Esophagus muscularis mucosa (tissue), 4 donors: Measurements from ENCODE around the gene SYT3. TPM values are rescaled to one million over a fixed set of nuclear protein-coding genes. Genes with fewer than 3 reads are reported as not detected.
"Not testable (repeated sequence)": the region's sequence is repeated elsewhere in the genome, so short reads cannot be mapped to it uniquely, and the experiment has no call there.

Source experiments
- DNase-seq: peaks from one replicate; pipeline ENCODE4 v3.0.0-alpha.2; 2017; ENCODE audit errors: extremely low spot score
- H3K27ac ChIP-seq, 4 donors: fragments of 200-600 bp; sonication (generic); replicated peaks in 1 of 4; 1 replicate in 3 of 4; 2 replicates in 1 of 4; pipeline ENCODE4 v1.5.1; 2016 to 2019; ENCODE audit warnings: mild to moderate bottlenecking in 1 of 4
- H3K27me3 ChIP-seq, 4 donors: fragments of 200-600 bp; sonication (generic); one replicate each; pipeline versions ENCODE4 v1.5.1 to v1.6.0; 2016 to 2019
- H3K36me3 ChIP-seq, 4 donors: fragments of 200-600 bp; sonication (generic); one replicate each; pipeline ENCODE4 v1.5.1; 2016 to 2019
- H3K4me1 ChIP-seq, 4 donors: fragments of 200-600 bp; sonication (generic); one replicate each; pipeline ENCODE4 v1.5.1; 2016 to 2019
- H3K4me3 ChIP-seq, 4 donors: fragments of 200-600 bp; sonication (generic); 1 replicate in 2 of 4; 2 replicates in 2 of 4; pipeline ENCODE4 v1.5.1; 2016 to 2019; ENCODE audit warnings: mild to moderate bottlenecking in 4 of 4, moderate library complexity in 1 of 4
- H3K9me3 ChIP-seq, 4 donors: fragments of 200-600 bp; sonication (generic); 1 replicate in 3 of 4; 2 replicates in 1 of 4; pipeline ENCODE4 v1.5.1; 2016 to 2019
- EP300 ChIP-seq: sonication (generic); formaldehyde crosslinking; IDR thresholded peaks from one replicate; pipeline ENCODE4 v1.6.1; 2017; ENCODE audit warnings: antibody characterized with exemption
- POLR2A ChIP-seq: fragments of 450-650 bp; IDR thresholded peaks from one replicate; pipeline ENCODE4 v1.6.1; 2017; ENCODE audit warnings: antibody characterized with exemption, moderate library complexity, mild to moderate bottlenecking, low read depth
- POLR2AphosphoS5 ChIP-seq, 2 donors: sonication (generic); formaldehyde crosslinking; IDR thresholded peaks; one replicate each; pipeline ENCODE4 v1.6.1; 2017; ENCODE audit warnings: antibody characterized with exemption in 2 of 2
- WGBS: methylation state at CpG from one replicate; pipeline ENCODE4 v1.1.5; 2018; 5-methylcytosine and 5-hydroxymethylcytosine counted together
- intact Hi-C: fragments of 100-400 bp; cut with DNase I; formaldehyde crosslinking; loops from one replicate; pipeline ENCODE4 v1.15.1; 2023
- total RNA-seq, 4 donors: library from RNA; depleted of rRNA; stranded (reverse); fragments of >200 nt; gene quantifications; one replicate each; pipeline versions ENCODE4 v1.1.0 to v1.2.1, GENCODE V29; 2016
- TF ChIP-seq, protein P1 (sequence below), 3 experiments: fragments of 200-600 bp in 2 of 3; fragments of 450-650 bp in 1 of 3; sonication (generic) in 2 of 3; IDR thresholded peaks; one replicate each; pipeline ENCODE4 v1.5.1; 2017 to 2019; ENCODE audit warnings: antibody characterized with exemption in 3 of 3, mild to moderate bottlenecking in 2 of 3, moderate library complexity in 1 of 3

SYT3 gene
- total RNA-seq, 4 donors from 2014 or later: 0.17 to 1.2 (median 0.71) TPM; not detected in 1

DNA sequence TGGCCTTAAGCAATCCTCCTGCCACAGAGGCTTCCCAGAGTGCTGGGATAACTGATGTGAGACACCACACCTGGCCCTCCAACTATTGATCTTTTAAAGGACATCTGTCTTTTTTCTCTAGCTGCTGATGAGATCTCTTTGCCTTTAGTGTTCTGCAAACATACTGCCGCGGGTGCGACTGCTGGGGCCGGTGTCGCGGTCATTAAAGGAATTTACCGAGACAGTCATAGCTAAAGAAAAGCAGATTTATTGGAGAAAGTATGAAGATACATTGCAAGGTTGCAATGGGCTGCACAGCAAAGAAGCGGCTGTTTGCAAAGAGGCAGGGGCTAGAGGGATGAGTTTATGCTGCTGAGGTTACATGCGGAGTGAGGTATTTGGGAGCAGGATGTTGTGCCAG is 40.3 kb downstream of the SYT3 start:
- intact Hi-C loops: no loop called here
- H3K36me3 ChIP-seq: no peaks in the 10 kb centered on the region
- TF ChIP-seq POLR2AphosphoS5 (IDR thresholded peaks at IDR 0.05): no peak
- no peak for TF ChIP-seq EP300
- TF ChIP-seq, protein P1, sequence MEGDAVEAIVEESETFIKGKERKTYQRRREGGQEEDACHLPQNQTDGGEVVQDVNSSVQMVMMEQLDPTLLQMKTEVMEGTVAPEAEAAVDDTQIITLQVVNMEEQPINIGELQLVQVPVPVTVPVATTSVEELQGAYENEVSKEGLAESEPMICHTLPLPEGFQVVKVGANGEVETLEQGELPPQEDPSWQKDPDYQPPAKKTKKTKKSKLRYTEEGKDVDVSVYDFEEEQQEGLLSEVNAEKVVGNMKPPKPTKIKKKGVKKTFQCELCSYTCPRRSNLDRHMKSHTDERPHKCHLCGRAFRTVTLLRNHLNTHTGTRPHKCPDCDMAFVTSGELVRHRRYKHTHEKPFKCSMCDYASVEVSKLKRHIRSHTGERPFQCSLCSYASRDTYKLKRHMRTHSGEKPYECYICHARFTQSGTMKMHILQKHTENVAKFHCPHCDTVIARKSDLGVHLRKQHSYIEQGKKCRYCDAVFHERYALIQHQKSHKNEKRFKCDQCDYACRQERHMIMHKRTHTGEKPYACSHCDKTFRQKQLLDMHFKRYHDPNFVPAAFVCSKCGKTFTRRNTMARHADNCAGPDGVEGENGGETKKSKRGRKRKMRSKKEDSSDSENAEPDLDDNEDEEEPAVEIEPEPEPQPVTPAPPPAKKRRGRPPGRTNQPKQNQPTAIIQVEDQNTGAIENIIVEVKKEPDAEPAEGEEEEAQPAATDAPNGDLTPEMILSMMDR (IDR thresholded peaks at IDR 0.05): no peak
- no peak for TF ChIP-seq POLR2A
- no peak overlapping the region for H3K27ac ChIP-seq
- peaks cover 0 to 75% (median 6%) of the 10 kb centered on the region in 4 donors for H3K27me3 ChIP-seq
- no peaks in the 10 kb centered on the region for H3K4me1 ChIP-seq
- no peak overlapping the region for H3K4me3 ChIP-seq
- no peaks in the 10 kb centered on the region for H3K9me3 ChIP-seq
- WGBS: 85% methylated on average over 9 of the region's 9 CpGs
- no peak for DNase-seq

DNA sequence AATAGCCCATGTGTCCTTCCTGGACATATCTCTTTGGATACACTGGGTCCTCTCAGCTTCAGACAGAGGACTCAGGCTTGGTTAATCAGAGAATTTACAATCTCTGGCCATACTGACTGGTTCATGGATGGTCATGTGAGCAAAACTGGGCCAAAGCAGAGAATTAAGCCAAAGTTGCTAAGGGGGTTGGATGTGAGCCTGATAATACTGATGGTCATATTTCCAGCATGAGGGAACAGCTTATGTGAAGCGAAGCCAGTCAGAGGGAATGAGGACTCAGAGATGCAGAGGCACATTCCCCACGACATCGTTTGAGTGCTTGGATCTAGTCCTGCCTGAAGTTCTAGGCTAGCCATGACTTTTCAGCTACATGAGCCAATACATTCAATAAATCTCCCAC is 49.5 kb downstream of the SYT3 start:
- intact Hi-C loops: no loop called here

DNA sequence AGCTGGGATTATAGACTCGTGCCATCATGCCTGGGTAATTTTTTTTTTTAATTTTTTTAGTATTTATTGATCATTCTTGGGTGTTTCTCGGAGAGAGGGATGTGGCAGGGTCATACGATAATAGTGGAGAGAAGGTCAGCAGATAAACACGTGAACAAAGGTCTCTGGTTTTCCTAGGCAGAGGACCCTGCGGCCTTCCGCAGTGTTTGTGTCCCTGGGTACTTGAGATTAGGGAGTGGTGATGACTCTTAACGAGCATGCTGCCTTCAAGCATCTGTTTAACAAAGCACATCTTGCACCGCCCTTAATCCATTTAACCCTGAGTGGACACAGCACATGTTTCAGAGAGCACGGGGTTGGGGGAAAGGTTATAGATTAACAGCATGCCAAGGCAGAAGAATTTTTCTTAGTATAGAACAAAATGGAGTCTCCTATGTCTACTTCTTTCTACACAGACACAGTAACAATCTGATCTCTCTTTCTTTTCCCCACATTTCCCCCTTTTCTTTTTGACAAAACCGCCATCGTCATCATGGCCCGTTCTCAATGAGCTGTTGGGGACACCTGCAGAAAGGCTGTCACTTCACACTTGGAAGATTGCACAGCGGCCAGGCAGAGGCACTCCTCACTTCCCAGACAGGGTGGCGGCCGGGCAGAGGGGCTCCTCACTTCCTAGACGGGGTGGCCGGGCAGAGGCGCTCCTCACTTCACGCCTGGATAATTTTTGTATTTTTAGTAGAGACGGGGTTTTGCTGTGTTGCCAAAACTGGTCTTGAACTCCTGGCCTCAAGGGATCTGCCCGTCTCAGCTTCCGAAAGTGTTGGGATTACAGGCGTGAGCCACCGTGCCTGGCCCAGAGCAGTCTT is 57.7 kb downstream of the SYT3 start:
- WGBS: 78% methylated on average over 22 of the region's 24 CpGs
- H3K27ac ChIP-seq, H3K36me3 ChIP-seq, H3K9me3 ChIP-seq, H3K4me3 ChIP-seq, intact Hi-C loops, DNase-seq, H3K4me1 ChIP-seq: not testable (repeated sequence)
- H3K27me3 ChIP-seq: peaks cover 0 to 36% (median 0%) of the 10 kb centered on the region in 4 donors

More for the DNA sequence above, 49.5 kb downstream of the SYT3 start:
- WGBS: 78% methylated on average over 3 of the region's 3 CpGs
- TF ChIP-seq POLR2AphosphoS5 (IDR thresholded peaks at IDR 0.05) (no peak), EP300 (no peak), POLR2A (no peak)
- TF ChIP-seq, protein P1 (IDR thresholded peaks at IDR 0.05): no peak
- H3K27me3 ChIP-seq: peaks cover 0 to 52% (median 0%) of the 10 kb centered on the region in 4 donors
- no peaks in the 10 kb centered on the region for H3K9me3 ChIP-seq
- H3K36me3 ChIP-seq: no peaks in the 10 kb centered on the region
- DNase-seq: no peak
- no peaks in the 10 kb centered on the region for H3K4me1 ChIP-seq
- H3K4me3 ChIP-seq: no peak overlapping the region
- H3K27ac ChIP-seq: no peak overlapping the region

DNA sequence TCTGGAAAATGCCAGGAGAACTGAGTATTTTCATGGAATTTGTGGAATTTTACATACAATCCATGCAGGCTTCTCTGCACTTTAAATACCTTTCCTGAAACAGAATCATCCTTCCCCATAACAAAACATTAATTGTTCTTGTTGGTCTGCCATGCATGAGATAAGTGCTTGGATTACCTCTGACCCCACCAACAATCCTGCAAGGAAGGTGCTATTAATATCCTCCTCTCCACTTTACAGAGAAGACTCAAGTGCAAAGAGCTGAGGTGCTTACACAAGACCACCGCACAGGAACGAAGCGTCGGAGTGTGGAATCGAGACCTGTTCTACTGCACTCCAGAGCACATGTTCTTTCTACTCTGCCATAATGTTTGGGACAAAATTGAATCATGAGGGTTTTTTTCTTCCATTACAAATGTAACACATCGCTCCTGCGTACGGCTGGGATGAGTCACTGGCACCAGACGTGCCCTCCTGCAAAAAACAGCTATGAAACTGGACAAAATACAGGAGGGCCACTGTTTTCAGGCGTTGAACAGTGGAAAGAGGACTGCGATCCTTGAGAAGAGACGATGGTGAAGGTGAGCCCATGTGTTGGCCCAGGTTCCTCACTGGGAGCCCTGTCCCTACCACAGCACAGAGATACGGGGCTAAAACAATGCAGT is 58.6 kb downstream of the SYT3 start:
- Histone ChIP-seq H3K36me3 (no peaks in the 10 kb centered on the region), H3K27ac (no peak overlapping the region), H3K27me3 (peaks cover 0 to 29% (median 0%) of the 10 kb centered on the region in 4 donors), H3K9me3 (no peaks in the 10 kb centered on the region), H3K4me3 (no peak overlapping the region), H3K4me1 (no peaks in the 10 kb centered on the region)
- intact Hi-C loops: no loop called here
- TF ChIP-seq, protein P1 (IDR thresholded peaks at IDR 0.05): no peak
- WGBS: 77% methylated on average over 13 of the region's 13 CpGs
- no peak for DNase-seq

DNA sequence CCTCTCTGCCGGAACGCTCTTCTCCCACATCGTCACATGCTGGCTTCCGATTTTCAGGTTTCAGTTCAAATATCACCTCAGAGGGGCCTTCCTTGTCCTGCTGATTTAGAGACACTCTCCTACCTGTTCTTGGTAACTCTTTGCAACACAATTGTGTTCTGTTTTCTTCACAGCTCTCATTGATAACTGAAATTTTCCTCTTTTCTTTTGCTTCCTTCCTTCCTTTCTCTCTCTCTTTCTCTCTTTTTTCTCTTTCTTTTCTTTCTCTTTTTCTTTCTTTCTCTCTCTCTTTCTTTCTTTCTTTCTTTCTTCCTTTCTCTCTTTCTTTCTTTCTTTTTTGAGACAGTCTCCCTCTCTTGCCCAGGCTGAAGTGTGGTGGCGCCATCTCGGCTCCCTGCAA is 59.4 kb downstream of the SYT3 start:
- Histone ChIP-seq H3K4me3 (no peak overlapping the region), H3K27ac (no peak overlapping the region), H3K9me3 (no peaks in the 10 kb centered on the region), H3K36me3 (no peaks in the 10 kb centered on the region), H3K4me1 (no peaks in the 10 kb centered on the region), H3K27me3 (peaks cover 0 to 21% (median 0%) of the 10 kb centered on the region in 4 donors)
- intact Hi-C loops: no loop called here
- WGBS: 91% methylated on average over 6 of the region's 6 CpGs
- no peak for TF ChIP-seq EP300
- no peak for TF ChIP-seq POLR2AphosphoS5 (IDR thresholded peaks at IDR 0.05)
- TF ChIP-seq, protein P1 (IDR thresholded peaks at IDR 0.05): no peak
- no peak for TF ChIP-seq POLR2A
- DNase-seq: no peak

DNA sequence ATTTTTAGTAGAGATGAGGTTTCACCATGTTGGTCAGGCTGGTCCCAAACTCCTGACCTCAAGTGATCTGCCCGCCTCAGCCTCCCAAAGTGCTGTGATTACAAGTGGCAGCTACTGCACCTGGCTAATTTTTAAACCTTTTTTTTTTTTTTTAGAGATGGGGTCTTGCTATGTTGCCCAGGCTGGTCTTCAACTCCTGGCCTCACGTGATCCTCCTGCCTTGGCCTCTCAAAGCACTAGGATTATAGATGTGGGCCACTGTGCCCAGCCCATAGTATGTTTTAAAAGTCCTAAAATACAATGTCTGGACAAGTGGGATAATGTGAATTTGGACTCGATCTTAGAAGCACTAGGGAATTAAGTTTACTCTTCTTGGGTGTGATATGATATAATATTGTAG is 62.9 kb downstream of the SYT3 start:
- H3K4me1 ChIP-seq, H3K27ac ChIP-seq, H3K4me3 ChIP-seq, H3K36me3 ChIP-seq, DNase-seq, intact Hi-C loops, H3K9me3 ChIP-seq: not testable (repeated sequence)
- 83% methylated on average over 2 of the region's 3 CpGs for WGBS
- H3K27me3 ChIP-seq: peaks cover 0 to 29% (median 0%) of the 10 kb centered on the region in 4 donors
